ENCODE results near the gene SEC14L5.
"Not testable (repeated sequence)": the region's sequence is repeated elsewhere in the genome, so short reads cannot be mapped to it uniquely, and the experiment has no call there.

Gene SEC14L5

GRCh38 chr16:5036228-5037156 lies 78.4 kb downstream of the SEC14L5 start:
- DNase-seq (ENCODE audit: low read depth) = no peak
- H3K4me3 ChIP-seq (ENCODE audit: control insufficient read depth, low read depth, low read length) = no peak overlapping the region
- TF ChIP-seq CTCF (IDR thresholded peaks at IDR 0.05; ENCODE audit: control insufficient read depth, insufficient read depth, low read depth, low read length, missing control alignments) = no peak

GRCh38 chr16:5040451-5040850 lies 82.3 kb downstream of the SEC14L5 start:
- no peak for DNase-seq (ENCODE audit: low read depth)
- no peak for TF ChIP-seq CTCF (IDR thresholded peaks at IDR 0.05; ENCODE audit: control insufficient read depth, insufficient read depth, low read depth, low read length, missing control alignments)
- no peak overlapping the region for H3K4me3 ChIP-seq (ENCODE audit: control insufficient read depth, low read depth, low read length)

GRCh38 chr16:5041600-5042133 lies 83.5 kb downstream of the SEC14L5 start:
- DNase-seq (ENCODE audit: low read depth) = no peak
- no peak for TF ChIP-seq CTCF (IDR thresholded peaks at IDR 0.05; ENCODE audit: control insufficient read depth, insufficient read depth, low read depth, low read length, missing control alignments)
- H3K4me3 ChIP-seq (ENCODE audit: control insufficient read depth, low read depth, low read length) = no peak overlapping the region

GRCh38 chr16:5042574-5043171 lies 84.5 kb downstream of the SEC14L5 start:
- TF ChIP-seq CTCF (IDR thresholded peaks at IDR 0.05; ENCODE audit: control insufficient read depth, insufficient read depth, low read depth, low read length, missing control alignments) = no peak
- no peak for DNase-seq (ENCODE audit: low read depth)
- no peak overlapping the region for H3K4me3 ChIP-seq (ENCODE audit: control insufficient read depth, low read depth, low read length)

- H3K4me3 ChIP-seq (ENCODE audit: control insufficient read depth, low read depth, low read length) = no peak overlapping the region
- TF ChIP-seq CTCF (IDR thresholded peaks at IDR 0.05; ENCODE audit: control insufficient read depth, insufficient read depth, low read depth, low read length, missing control alignments) = no peak
- no peak for DNase-seq (ENCODE audit: low read depth)
Observed at GRCh38 chr16:5044011-5044540, 85.9 kb downstream of the SEC14L5 start.

- DNase-seq (ENCODE audit: low read depth); H3K4me3 ChIP-seq (ENCODE audit: control insufficient read depth, low read depth, low read length): not testable (repeated sequence)
Observed at GRCh38 chr16:5044581-5044980, 86.5 kb downstream of the SEC14L5 start.

Measured in AG09309 (cell line).